Measurements from ENCODE around the gene IFI27L2. TPM values are rescaled to one million over a fixed set of nuclear protein-coding genes. Genes with fewer than 3 reads are reported as not detected.

The IFI27L2 gene
- total RNA-seq, 1 donor from 2014 or later, result 28.2 TPM

DNA sequence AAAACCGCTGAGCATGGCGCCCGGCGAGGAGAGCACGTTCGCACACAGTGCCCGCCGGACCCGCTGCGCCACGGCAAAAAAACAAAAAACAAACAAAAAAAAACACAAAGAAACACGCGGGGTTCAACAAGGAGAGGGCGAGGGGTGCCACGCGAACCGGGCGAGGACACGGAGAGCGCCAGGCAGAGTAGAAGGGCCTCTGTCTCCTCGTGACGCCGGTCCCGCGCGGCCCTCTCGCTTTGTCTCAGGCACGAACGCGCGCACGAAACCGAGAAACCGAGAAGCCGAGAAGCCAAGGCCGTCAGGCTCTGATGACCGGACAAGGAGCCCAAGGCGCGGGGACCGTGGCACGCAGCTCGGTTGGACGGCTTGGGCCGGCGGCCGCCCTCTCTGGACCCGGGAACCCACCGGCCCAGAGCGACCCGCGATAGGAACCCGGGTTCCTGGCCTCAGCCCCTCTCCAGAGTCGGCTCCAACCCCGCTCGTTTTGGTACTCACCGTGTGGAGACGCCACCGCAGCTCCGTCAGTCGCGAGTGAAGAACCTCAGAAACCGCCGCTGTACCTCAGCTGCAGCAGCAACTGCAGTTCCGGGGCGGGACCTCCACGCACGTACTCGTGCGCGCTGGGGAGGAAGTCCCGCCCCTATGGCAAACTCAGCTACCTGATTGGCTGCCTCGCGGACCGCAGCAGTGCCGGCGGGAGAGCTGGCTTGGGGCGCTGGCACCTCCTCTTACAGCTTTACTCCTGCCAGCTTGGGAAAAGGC lies 48.6 kb downstream of the IFI27L2 start, which contains the start of the genes DDX24 and IFI27L1:
DDX24 (minus strand) TSS at position 582 of the 765 bp plus-strand sequence. CDS start 1,460 bp downstream, outside the sequence.
IFI27L1 (plus strand) TSS at position 690 of the 765 bp plus-strand sequence. CDS start 15,628 bp downstream, outside the sequence.
- TF ChIP-seq, protein P1, sequence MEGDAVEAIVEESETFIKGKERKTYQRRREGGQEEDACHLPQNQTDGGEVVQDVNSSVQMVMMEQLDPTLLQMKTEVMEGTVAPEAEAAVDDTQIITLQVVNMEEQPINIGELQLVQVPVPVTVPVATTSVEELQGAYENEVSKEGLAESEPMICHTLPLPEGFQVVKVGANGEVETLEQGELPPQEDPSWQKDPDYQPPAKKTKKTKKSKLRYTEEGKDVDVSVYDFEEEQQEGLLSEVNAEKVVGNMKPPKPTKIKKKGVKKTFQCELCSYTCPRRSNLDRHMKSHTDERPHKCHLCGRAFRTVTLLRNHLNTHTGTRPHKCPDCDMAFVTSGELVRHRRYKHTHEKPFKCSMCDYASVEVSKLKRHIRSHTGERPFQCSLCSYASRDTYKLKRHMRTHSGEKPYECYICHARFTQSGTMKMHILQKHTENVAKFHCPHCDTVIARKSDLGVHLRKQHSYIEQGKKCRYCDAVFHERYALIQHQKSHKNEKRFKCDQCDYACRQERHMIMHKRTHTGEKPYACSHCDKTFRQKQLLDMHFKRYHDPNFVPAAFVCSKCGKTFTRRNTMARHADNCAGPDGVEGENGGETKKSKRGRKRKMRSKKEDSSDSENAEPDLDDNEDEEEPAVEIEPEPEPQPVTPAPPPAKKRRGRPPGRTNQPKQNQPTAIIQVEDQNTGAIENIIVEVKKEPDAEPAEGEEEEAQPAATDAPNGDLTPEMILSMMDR (conservative IDR thresholded peaks at IDR 0.05), result no peak
- DNase-seq (ENCODE audit: extremely low spot score, unreplicated experiment), result peak; percentile 95
- peaks cover 7% of the 10 kb centered on the region for H3K9me3 Mint-ChIP-seq
- peak within 1 kb of the TSS; percentile 96 for H3K27ac Mint-ChIP-seq
- H3K4me3 Mint-ChIP-seq, result peak within 1 kb of the TSS; percentile 98
- peaks cover 31% of the 10 kb centered on the region for H3K4me1 Mint-ChIP-seq (ENCODE audit: unreplicated experiment)
- H3K27me3 Mint-ChIP-seq, result no peaks in the 10 kb centered on the region
- peaks cover 38% of the 10 kb centered on the region for H3K36me3 Mint-ChIP-seq

DNA sequence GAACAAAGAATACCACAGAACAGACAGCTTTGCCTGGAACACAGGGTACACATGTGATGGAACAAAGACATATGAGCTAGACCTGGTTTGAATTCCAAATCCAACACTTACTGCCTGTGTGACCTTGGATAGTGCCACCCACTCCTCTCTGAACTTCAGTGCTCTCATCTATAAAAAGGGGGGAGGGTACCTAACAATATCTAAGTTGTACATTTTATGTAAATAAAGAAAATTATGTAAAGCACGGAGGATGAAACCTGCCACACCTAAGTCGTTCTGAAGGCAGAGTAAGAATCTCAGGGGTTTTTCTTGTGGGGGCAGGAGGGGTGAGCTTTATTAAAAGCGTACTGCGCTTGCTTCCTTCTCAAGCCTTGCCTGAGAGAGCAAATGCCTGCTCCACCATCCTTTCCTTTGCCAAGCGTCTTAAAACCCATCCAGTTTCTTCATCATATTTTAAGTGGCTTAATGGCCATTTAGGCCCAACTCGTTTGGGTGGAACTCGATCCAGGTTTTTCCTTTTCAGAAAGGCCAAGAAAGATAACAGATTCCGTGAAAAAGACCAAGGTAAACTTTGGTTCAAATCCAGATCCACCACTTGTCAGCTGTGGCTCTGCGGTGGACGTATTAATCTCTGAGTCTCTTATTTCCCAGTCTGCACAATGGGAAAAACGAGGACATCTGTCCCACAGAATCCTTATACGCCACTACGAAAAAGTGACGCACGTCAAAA lies 49.3 kb downstream of the IFI27L2 start:
- H3K4me3 Mint-ChIP-seq, result peak overlapping the region; percentile 98
- no peak for DNase-seq (ENCODE audit: extremely low spot score, unreplicated experiment)
- peaks cover 12% of the 10 kb centered on the region for H3K9me3 Mint-ChIP-seq
- peaks cover 31% of the 10 kb centered on the region for H3K4me1 Mint-ChIP-seq (ENCODE audit: unreplicated experiment)
- H3K27me3 Mint-ChIP-seq, result no peaks in the 10 kb centered on the region
- peak overlapping the region; percentile 96 for H3K27ac Mint-ChIP-seq
- TF ChIP-seq, protein P1 (conservative IDR thresholded peaks at IDR 0.05), result no peak
- peaks cover 45% of the 10 kb centered on the region for H3K36me3 Mint-ChIP-seq

DNA sequence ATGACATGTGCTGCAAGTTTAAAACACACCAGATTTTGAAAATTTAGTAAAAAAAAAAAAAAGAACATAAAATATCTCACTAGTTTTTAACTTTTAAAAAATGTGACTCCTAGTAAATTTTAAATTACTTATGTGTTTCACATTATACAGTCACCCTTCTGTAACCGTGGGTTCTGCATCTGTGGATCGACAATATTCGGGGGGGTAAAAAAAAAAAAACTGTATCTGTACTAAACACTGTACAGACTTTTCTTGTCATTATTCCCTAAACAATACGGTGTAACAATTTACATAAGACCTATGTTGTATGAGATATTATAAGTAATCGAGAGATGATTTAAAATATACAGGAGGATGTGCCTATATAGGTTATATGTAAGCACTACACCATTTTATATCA lies 51.6 kb downstream of the IFI27L2 start:
- DNase-seq (ENCODE audit: extremely low spot score, unreplicated experiment), result no peak
- peaks cover 31% of the 10 kb centered on the region for H3K4me1 Mint-ChIP-seq (ENCODE audit: unreplicated experiment)
- H3K27ac Mint-ChIP-seq, result peak overlapping the region; percentile 71
- H3K4me3 Mint-ChIP-seq, result peak overlapping the region; percentile 98
- H3K27me3 Mint-ChIP-seq, result no peaks in the 10 kb centered on the region
- H3K36me3 Mint-ChIP-seq, result peaks cover 49% of the 10 kb centered on the region
- peaks cover 11% of the 10 kb centered on the region for H3K9me3 Mint-ChIP-seq
- TF ChIP-seq, protein P1 (conservative IDR thresholded peaks at IDR 0.05), result no peak

Other genes with a start within 250 kb of the IFI27L2 start
- gene FAM181A, start 202.3 kb downstream of the IFI27L2 start, total RNA-seq (ENCODE audit: low replicate concordance), result 1.2 TPM in 1 of 2 replicates, not detected in the other
- gene ASB2, start 153.0 kb downstream of the IFI27L2 start, total RNA-seq (ENCODE audit: low replicate concordance), result 0.21 and 0.60 TPM in 2 replicates
- not detected in 2 replicates for gene CCDC197, start 132.3 kb downstream of the IFI27L2 start, total RNA-seq (ENCODE audit: low replicate concordance)
- 2.6 and 3.0 TPM in 2 replicates for gene OTUB2, start 103.3 kb downstream of the IFI27L2 start, total RNA-seq (ENCODE audit: low replicate concordance)
- gene DDX24, start 48.4 kb downstream of the IFI27L2 start, total RNA-seq (ENCODE audit: low replicate concordance), result 127 and 156 TPM in 2 replicates
- 15.6 and 36.8 TPM in 2 replicates for gene IFI27L1, start 48.3 kb downstream of the IFI27L2 start, total RNA-seq (ENCODE audit: low replicate concordance)
- 12.6 and 15.5 TPM in 2 replicates for gene IFI27, start 18.9 kb downstream of the IFI27L2 start, total RNA-seq (ENCODE audit: low replicate concordance)
- gene PPP4R4, start 44.7 kb upstream of the IFI27L2 start, total RNA-seq (ENCODE audit: low replicate concordance), result 1.3 and 1.9 TPM in 2 replicates
- 1.5 and 2.8 TPM in 2 replicates for gene SERPINA10, start 163.7 kb upstream of the IFI27L2 start, total RNA-seq (ENCODE audit: low replicate concordance)
- gene SERPINA6, start 193.7 kb upstream of the IFI27L2 start, total RNA-seq (ENCODE audit: low replicate concordance), result 0.77 and 1.2 TPM in 2 replicates
- gene SERPINA2, start 237.1 kb upstream of the IFI27L2 start, total RNA-seq (ENCODE audit: low replicate concordance), result not detected in 2 replicates